ENCODE results near the gene DUOXA2.

The DUOXA2 gene

GRCh38 chr15:45165536-45165935, 51.4 kb downstream of the DUOXA2 start:
- DNase-seq, result no peak

- peak; percentile 87 for DNase-seq
Observed at GRCh38 chr15:45166834-45167630, 52.9 kb downstream of the DUOXA2 start.

- DNase-seq, result no peak
Observed at GRCh38 chr15:45167631-45168205, 53.6 kb downstream of the DUOXA2 start.

Measured in CD4-positive, alpha-beta T cell treated with Interleukin-17A for 4 hours (primary cell).